OCI-LY1 (cell line): ENCODE results near the gene CPNE5.

Source experiments
- CTCF ChIP-seq: fragments of 200-600 bp; sonication (generic), shearing (Covaris generic); IDR thresholded peaks from 2 replicates; pipeline ENCODE4 v1.5.1; 2017; ENCODE audit warnings: mild to moderate bottlenecking, antibody characterized with exemption, low read length, moderate library complexity, mixed read lengths
- EZH2 ChIP-seq: fragments of 200-600 bp; sonication (generic), shearing (Covaris generic); IDR thresholded peaks from 2 replicates; pipeline ENCODE4 v1.8.0; 2017; ENCODE audit warnings: borderline replicate concordance, mixed run types, mild to moderate bottlenecking, antibody characterized with exemption, low read length, moderate library complexity, mixed read lengths

GRCh38 chr6:36827261-36828079 is 11.8 kb downstream of the CPNE5 start:
- TF ChIP-seq CTCF = no peak
- TF ChIP-seq EZH2 = no peak
